Spleen (tissue), 11 donors: ENCODE measurements around the gene SNRPN. TPM values are rescaled to one million over a fixed set of nuclear protein-coding genes. Genes with fewer than 3 reads are reported as not detected.

ENCODE experiments used
- DNase-seq: peaks from one replicate; pipeline ENCODE4 v3.0.0-alpha.2; 2020
- H3K27ac ChIP-seq, 8 donors: fragments of 200-600 bp; sonication (generic) in 7 of 8; 1 replicate in 4 of 8; 2 replicates in 4 of 8; pipeline versions ENCODE4 v1.5.0 to v1.8.0; 2016 to 2021; ENCODE audit warnings: inconsistent platforms in 4 of 8, mild to moderate bottlenecking in 4 of 8, moderate library complexity in 1 of 8
- H3K27me3 ChIP-seq, 7 donors: fragments of 200-600 bp; sonication (generic) in 6 of 7; replicated peaks in 1 of 7; 1 replicate in 4 of 7; 2 replicates in 3 of 7; pipeline versions ENCODE4 v1.5.0 to v1.8.0; 2016 to 2021; ENCODE audit warnings: inconsistent platforms in 3 of 7, mild to moderate bottlenecking in 1 of 7
- H3K36me3 ChIP-seq, 6 donors: fragments of 200-600 bp; sonication (generic) in 5 of 6; 1 replicate in 4 of 6; 2 replicates in 2 of 6; pipeline versions ENCODE4 v1.5.0 to v1.8.0; 2016 to 2021; ENCODE audit warnings: inconsistent platforms in 2 of 6
- H3K4me1 ChIP-seq, 6 donors: fragments of 200-600 bp; sonication (generic) in 5 of 6; 1 replicate in 3 of 6; 2 replicates in 3 of 6; pipeline versions ENCODE4 v1.5.0 to v1.8.0; 2016 to 2021; ENCODE audit warnings: inconsistent platforms in 3 of 6
- H3K4me3 ChIP-seq, 8 donors: fragments of 200-600 bp; sonication (generic) in 7 of 8; 1 replicate in 4 of 8; 2 replicates in 4 of 8; pipeline versions ENCODE4 v1.5.0 to v1.8.0; 2016 to 2021; ENCODE audit warnings: inconsistent platforms in 4 of 8, mild to moderate bottlenecking in 4 of 8, moderate library complexity in 2 of 8
- H3K9me3 ChIP-seq, 8 donors: fragments of 200-600 bp; sonication (generic) in 7 of 8; 1 replicate in 4 of 8; 2 replicates in 4 of 8; pipeline versions ENCODE4 v1.5.0 to v1.8.0; 2016 to 2021; ENCODE audit warnings: inconsistent platforms in 4 of 8
- CTCF ChIP-seq, 11 experiments: fragments of 200-600 bp in 7 of 11; fragments of 450-650 bp in 4 of 11; sonication (generic) in 4 of 11; IDR thresholded peaks in 8 of 11; conservative IDR thresholded peaks in 3 of 11; 1 replicate in 7 of 11; 2 replicates in 4 of 11; pipeline versions ENCODE4 v1.4.0 to v1.8.0; 2016 to 2021; ENCODE audit warnings: antibody characterized with exemption in 11 of 11, inconsistent platforms in 4 of 11, mild to moderate bottlenecking in 1 of 11
- POLR2A ChIP-seq, 3 donors: fragments of 450-650 bp; IDR thresholded peaks; one replicate each; pipeline ENCODE4 v1.5.1; 2017; ENCODE audit warnings: antibody characterized with exemption in 3 of 3, mild to moderate bottlenecking in 1 of 3
- POLR2AphosphoS5 ChIP-seq, 3 donors: sonication (generic); formaldehyde crosslinking; IDR thresholded peaks; one replicate each; pipeline ENCODE4 v1.5.1; 2017; ENCODE audit warnings: antibody characterized with exemption in 3 of 3
- WGBS, 5 donors: extraction: QIAGEN DNeasy Blood & Tissue Kit in 3 of 5; methylation state at CpG; one replicate each; pipeline versions ENCODE4 v1.1.5 to v1.1.7; 2013 to 2018; 5-methylcytosine and 5-hydroxymethylcytosine counted together
- intact Hi-C: fragments of 100-400 bp; cut with DNase I; formaldehyde crosslinking; loops from one replicate; pipeline ENCODE4 v1.15.0; 2023; ENCODE audit warnings: low total_unique reads
- polyA plus RNA-seq, 3 donors: library from polyadenylated mRNA; stranded (reverse); fragments of 200-250 nt; gene quantifications; one replicate each; pipeline ENCODE4 v1.2.1, GENCODE V29; 2013
- total RNA-seq, 7 donors: library from RNA; depleted of rRNA in 3 of 7; stranded (reverse); fragments of >200 nt in 3 of 7; fragmentation: NEBNext Ultra II Directional in 4 of 7; extraction: Animal tissue kit (Norgen Biotek cat#: 25700) in 4 of 7; gene quantifications; one replicate each; pipeline versions ENCODE4 v1.1.0 to v1.2.1, GENCODE V29; 2016 to 2021
- donor health status: healthy with polysubstance abuse.
- donor health status: DM: no; HTN: no; CAD: no; lungs with moderate emphysema.
- donor health status: DM: no; HTN: no; CAD: no.
- donor health status: Bipolar disorder and iron deficiency.
- donor health status: healthy.
- donor health status: DM: no; HTN: no; CAD: no.
- donor health status: DM: yes; HTN: yes; CAD: no.

SNRPN gene
- total and polyA plus RNA-seq, 10 donors: 63.8 to 150 (median 99.0) TPM

- intact Hi-C loops: no loop called here
- TF ChIP-seq POLR2AphosphoS5 (IDR thresholded peaks at IDR 0.05) (no peak), POLR2A (IDR thresholded peaks at IDR 0.05) (no peak), CTCF (IDR thresholded peaks at IDR 0.05 in 8 of 11, conservative IDR thresholded peaks at IDR 0.05 in 3 of 11) (no peak)
- H3K36me3 ChIP-seq: no peaks in the 10 kb centered on the region
Measured at GRCh38 chr15:24945711-24946110, 9.1 kb upstream of the SNRPN start.

GRCh38 chr15:24948495-24948894 is 6.3 kb upstream of the SNRPN start:
- peaks cover 0 to 43% (median 5%) of the 10 kb centered on the region in 8 donors for H3K9me3 ChIP-seq
- no peaks in the 10 kb centered on the region for H3K4me1 ChIP-seq
- no peaks in the 10 kb centered on the region for H3K36me3 ChIP-seq
- H3K4me3 ChIP-seq: no peak overlapping the region
- H3K27me3 ChIP-seq: peaks cover 0 to 11% (median 0%) of the 10 kb centered on the region in 7 donors
- no peak for DNase-seq
- intact Hi-C loops: no loop called here
- no peak overlapping the region for H3K27ac ChIP-seq
- TF ChIP-seq POLR2A (IDR thresholded peaks at IDR 0.05): no peak
- TF ChIP-seq CTCF (IDR thresholded peaks at IDR 0.05 in 8 of 11, conservative IDR thresholded peaks at IDR 0.05 in 3 of 11): no peak
- TF ChIP-seq POLR2AphosphoS5 (IDR thresholded peaks at IDR 0.05): no peak
- 62 to 81% (median 69%) methylated on average over 3 of the region's 3 CpGs for WGBS, 5 donors

More at GRCh38 chr15:24945711-24946110, 9.1 kb upstream of the SNRPN start:
- H3K27ac ChIP-seq: no peak overlapping the region
- H3K4me1 ChIP-seq: no peaks in the 10 kb centered on the region
- DNase-seq: no peak
- peaks cover 0 to 65% (median 5%) of the 10 kb centered on the region in 8 donors for H3K9me3 ChIP-seq
- WGBS, 5 donors: 88 to 100% (median 93%) methylated on average over 1 of the region's 1 CpG
- H3K4me3 ChIP-seq: no peak overlapping the region
- no peaks in the 10 kb centered on the region for H3K27me3 ChIP-seq

GRCh38 chr15:24955531-24955921 is 739 bp downstream of the SNRPN start:
- Histone ChIP-seq H3K4me1 (peaks cover 4 to 29% (median 12%) of the 10 kb centered on the region in 6 donors), H3K9me3 (peaks cover 0 to 58% (median 26%) of the 10 kb centered on the region in 8 donors), H3K27ac (peak overlapping the region; percentile 84 to 92 (median 86)), H3K4me3 (peak overlapping the region; percentile 50 to 85 (median 56)), H3K36me3 (peaks cover 0 to 18% (median 0%) of the 10 kb centered on the region in 6 donors), H3K27me3 (peaks cover 0 to 11% (median 0%) of the 10 kb centered on the region in 7 donors)
- no peak for TF ChIP-seq POLR2A (IDR thresholded peaks at IDR 0.05)
- no peak for TF ChIP-seq CTCF (IDR thresholded peaks at IDR 0.05 in 8 of 11, conservative IDR thresholded peaks at IDR 0.05 in 3 of 11)
- TF ChIP-seq POLR2AphosphoS5 (IDR thresholded peaks at IDR 0.05): no peak
- WGBS, 5 donors: 31 to 63% (median 49%) methylated on average over 26 to 31 of the region's 31 CpGs
- peak; percentile 82 for DNase-seq
- intact Hi-C loops: no loop called here

- peak; percentile 91 for DNase-seq
- intact Hi-C loops: no loop called here
- H3K4me3 ChIP-seq: peak overlapping the region; percentile 49 to 85 (median 56)
- peaks cover 4 to 32% (median 12%) of the 10 kb centered on the region in 6 donors for H3K4me1 ChIP-seq
- 39 to 70% (median 55%) methylated on average over 23 to 28 of the region's 28 CpGs for WGBS, 5 donors
- peak overlapping the region; percentile 84 to 92 (median 86) for H3K27ac ChIP-seq
- H3K27me3 ChIP-seq: peaks cover 0 to 11% (median 0%) of the 10 kb centered on the region in 7 donors
- H3K9me3 ChIP-seq: peaks cover 0 to 65% (median 33%) of the 10 kb centered on the region in 8 donors
- TF ChIP-seq POLR2A (IDR thresholded peaks at IDR 0.05) (no peak), POLR2AphosphoS5 (IDR thresholded peaks at IDR 0.05) (peak; percentile 77 to 82 (median 77))
- H3K36me3 ChIP-seq: peaks cover 0 to 19% (median 0%) of the 10 kb centered on the region in 6 donors
Measured at GRCh38 chr15:24956111-24956838, 1.5 kb downstream of the SNRPN start.
